Left lung (tissue), 10 donors: ENCODE measurements around the gene GMPR. TPM values are rescaled to one million over a fixed set of nuclear protein-coding genes. Genes with fewer than 3 reads are reported as not detected.

Source experiments
- ATAC-seq: fragments of 200-7000 bp; cut with Tn5 transposase; one replicate; pipeline ENCODE4 v1.9.1; 2020; ENCODE audit warnings: moderate library complexity
- DNase-seq, 4 donors: peaks; one replicate each; pipeline ENCODE4 v3.0.0-alpha.2; 2013 to 2020
- H3K27ac ChIP-seq, 2 donors: fragments of 200-600 bp; sonication (generic) in 1 of 2; one replicate each; pipeline versions ENCODE4 v1.5.0 to v1.8.0; 2020 to 2021
- H3K27me3 ChIP-seq, 2 donors: fragments of 200-600 bp; sonication (generic) in 1 of 2; one replicate each; pipeline versions ENCODE4 v1.5.0 to v1.8.0; 2020 to 2021
- H3K36me3 ChIP-seq, 2 donors: fragments of 200-600 bp; sonication (generic) in 1 of 2; one replicate each; pipeline versions ENCODE4 v1.5.0 to v1.8.0; 2020 to 2021
- H3K4me1 ChIP-seq, 2 donors: fragments of 200-600 bp; one replicate each; pipeline ENCODE4 v1.8.0; 2021
- H3K4me3 ChIP-seq, 2 donors: fragments of 200-600 bp; sonication (generic) in 1 of 2; one replicate each; pipeline versions ENCODE4 v1.5.0 to v1.8.0; 2020 to 2021; ENCODE audit warnings: mild to moderate bottlenecking in 1 of 2
- H3K9me3 ChIP-seq, 2 donors: fragments of 200-600 bp; sonication (generic) in 1 of 2; one replicate each; pipeline versions ENCODE4 v1.5.0 to v1.8.0; 2020 to 2021
- CTCF ChIP-seq, 2 donors: fragments of 200-600 bp; sonication (generic) in 1 of 2; IDR thresholded peaks; one replicate each; pipeline versions ENCODE4 v1.5.0 to v1.8.0; 2021; ENCODE audit warnings: antibody characterized with exemption in 2 of 2
- intact Hi-C, 2 donors: fragments of 100-400 bp; cut with DNase I; formaldehyde crosslinking; loops; one replicate each; pipeline versions ENCODE4 v1.11.2 to v1.14.2; 2022
- polyA plus RNA-seq, 6 donors: library from polyadenylated mRNA; unstranded; fragments of 120-200 nt; gene quantifications; one replicate each; pipeline ENCODE4 v1.2.1, GENCODE V29; 2013; ENCODE audit not compliant: insufficient read length in 6 of 6
- total RNA-seq, 2 donors: library from RNA; stranded (reverse); fragmentation: NEBNext Ultra II Directional; extraction: Animal tissue kit (Norgen Biotek cat#: 25700); gene quantifications; one replicate each; pipeline ENCODE4 v1.2.1, GENCODE V29; 2021
- donor health status: DM: no; HTN: yes; CAD: no.
- donor health status: DM: no; HTN: no; CAD: no.

The GMPR gene
- total and polyA plus RNA-seq, 8 donors = 3.8 to 16.1 (median 7.0) TPM

- Histone ChIP-seq H3K9me3 (no peaks in the 10 kb centered on the region), H3K4me1 (peaks cover 4 to 49% of the 10 kb centered on the region in 2 donors), H3K4me3 (no peak overlapping the region), H3K27me3 (no peaks in the 10 kb centered on the region), H3K36me3 (no peaks in the 10 kb centered on the region), H3K27ac (peak overlapping the region in 1 of 2 donors; percentile 20)
- TF ChIP-seq CTCF (IDR thresholded peaks at IDR 0.05) = no peak
- DNase-seq = no peak
- no peak for ATAC-seq
- intact Hi-C loops = loop anchor here (5.0 to 10.0 kb wide), 4 partner anchors 73 to 426 kb away; partner anchors contain the start of gene ATXN1 (in 2 of the 2)
These were observed 100.8 kb downstream of the GMPR start for GRCh38 chr6:16339265-16339587.

DNA sequence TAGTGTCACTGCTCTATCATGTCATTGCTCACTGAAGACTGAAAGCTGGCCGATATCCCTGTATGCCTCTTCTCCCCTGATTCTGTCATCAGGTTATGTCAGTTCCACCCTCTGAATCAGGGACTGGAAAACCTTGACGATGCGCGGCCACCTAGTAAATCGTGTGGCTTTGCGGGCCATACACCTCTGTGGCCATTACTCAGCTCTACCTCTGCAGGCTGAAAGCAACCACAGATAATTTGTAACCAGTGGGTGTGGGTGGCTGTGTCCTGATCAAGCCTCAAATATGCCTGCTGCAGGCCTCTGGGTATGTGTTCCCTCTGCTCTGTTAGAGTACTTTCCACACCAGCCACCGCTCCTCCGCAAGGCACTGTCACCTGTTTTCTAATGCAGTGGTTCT lies 105.2 kb downstream of the GMPR start:
- H3K27me3 ChIP-seq = no peaks in the 10 kb centered on the region
- no peak overlapping the region for H3K4me3 ChIP-seq
- H3K27ac ChIP-seq = no peak overlapping the region
- intact Hi-C loops = no loop called here
- H3K36me3 ChIP-seq = no peaks in the 10 kb centered on the region
- no peak for ATAC-seq
- no peaks in the 10 kb centered on the region for H3K9me3 ChIP-seq
- no peak for TF ChIP-seq CTCF (IDR thresholded peaks at IDR 0.05)
- DNase-seq = no peak
- peaks cover 4 to 31% of the 10 kb centered on the region in 2 donors for H3K4me1 ChIP-seq

DNA sequence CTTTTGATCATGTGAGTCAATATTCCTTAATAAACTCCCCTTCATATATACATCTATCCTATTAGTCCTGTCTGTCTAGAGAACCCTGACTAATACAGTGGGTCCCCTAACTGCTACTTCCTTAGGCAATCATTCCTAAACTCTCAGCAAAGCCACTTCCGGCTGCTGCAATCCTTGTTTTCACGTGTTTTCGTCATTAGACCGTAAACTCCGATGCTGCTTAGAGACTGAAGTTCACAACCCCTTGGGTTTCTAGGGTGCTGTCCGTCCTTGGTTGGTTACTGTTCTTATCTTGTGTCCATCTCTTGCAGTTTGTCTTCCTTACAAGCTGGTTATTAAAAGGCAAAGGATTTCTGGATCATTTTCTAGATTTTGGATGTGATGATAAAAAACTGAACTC lies 106.4 kb downstream of the GMPR start:
- intact Hi-C loops = no loop called here

More for the DNA sequence above, 106.4 kb downstream of the GMPR start:
- no peaks in the 10 kb centered on the region for H3K9me3 ChIP-seq
- no peak overlapping the region for H3K4me3 ChIP-seq
- no peaks in the 10 kb centered on the region for H3K27me3 ChIP-seq
- TF ChIP-seq CTCF (IDR thresholded peaks at IDR 0.05) = no peak
- DNase-seq (no peak), ATAC-seq (no peak)
- H3K4me1 ChIP-seq = peaks cover 4 to 24% of the 10 kb centered on the region in 2 donors
- no peak overlapping the region for H3K27ac ChIP-seq
- no peaks in the 10 kb centered on the region for H3K36me3 ChIP-seq

Other genes starting within 250 kb of the GMPR start
- gene MYLIP, start 109.5 kb upstream of the GMPR start, total RNA-seq = 10 to 100 TPM; 27.8 to 30.5 TPM
- 10 to 100 TPM; 44.6 to 58.1 (median 55.3) TPM for gene MYLIP, start 109.5 kb upstream of the GMPR start, polyA plus RNA-seq